Thoracic aorta (tissue), 2 donors: ENCODE data around the gene LIN28B. TPM values are rescaled to one million over a fixed set of nuclear protein-coding genes. Genes with fewer than 3 reads are reported as not detected.

Source experiments
- ATAC-seq: fragments of 150-250 bp; one replicate; pipeline ENCODE4 v1.8.0; 2017; ENCODE audit warnings: low read depth; ENCODE audit not compliant: insufficient number of reproducible peaks, low FRiP score
- DNase-seq: peaks from one replicate; pipeline ENCODE4 v3.0.0-alpha.2; 2020; ENCODE audit warnings: low spot score
- H3K27ac ChIP-seq, 2 donors: fragments of 200-600 bp; sonication (generic); 1 replicate in 1 of 2; 2 replicates in 1 of 2; pipeline ENCODE4 v1.5.1; 2016; ENCODE audit warnings: mild to moderate bottlenecking in 2 of 2, moderate library complexity in 2 of 2
- H3K27me3 ChIP-seq: fragments of 200-600 bp; sonication (generic); replicated peaks from 2 replicates; pipeline ENCODE4 v1.6.0; 2016; ENCODE audit warnings: mild to moderate bottlenecking; ENCODE audit not compliant: insufficient read depth
- H3K36me3 ChIP-seq: fragments of 200-600 bp; sonication (generic); one replicate; pipeline ENCODE4 v1.5.1; 2016
- H3K4me1 ChIP-seq, 2 donors: fragments of 200-600 bp; sonication (generic); 1 replicate in 1 of 2; 2 replicates in 1 of 2; pipeline versions ENCODE4 v1.5.1 to v1.6.0; 2016; ENCODE audit warnings: low read depth in 2 of 2, mild to moderate bottlenecking in 1 of 2; ENCODE audit not compliant: control insufficient read depth in 1 of 2
- H3K4me3 ChIP-seq: fragments of 200-600 bp; sonication (generic); 2 replicates; pipeline ENCODE4 v1.5.1; 2016; ENCODE audit warnings: mild to moderate bottlenecking
- H3K9me3 ChIP-seq: fragments of 200-600 bp; sonication (generic); 2 replicates; pipeline ENCODE4 v1.5.1; 2016
- CTCF ChIP-seq: fragments of 200-600 bp; sonication (generic); IDR thresholded peaks from one replicate; pipeline ENCODE4 v1.5.1; 2019; ENCODE audit warnings: antibody characterized with exemption
- total RNA-seq, 2 donors: library from RNA; depleted of rRNA; stranded (reverse); fragments of >200 nt; gene quantifications; one replicate each; pipeline versions ENCODE4 v1.1.0 to v1.2.3, GENCODE V29; 2016

LIN28B gene
- total RNA-seq, 2 donors from 2014 or later: not detected

GRCh38 chr6:105019285-105019684, 62.4 kb downstream of the LIN28B start:
- no peak for DNase-seq
- no peak overlapping the region for H3K27ac ChIP-seq
- no peaks in the 10 kb centered on the region for H3K9me3 ChIP-seq
- no peak for TF ChIP-seq CTCF
- no peak for ATAC-seq
- no peaks in the 10 kb centered on the region for H3K36me3 ChIP-seq
- H3K4me3 ChIP-seq: no peak overlapping the region
- H3K4me1 ChIP-seq: no peaks in the 10 kb centered on the region
- H3K27me3 ChIP-seq: no peaks in the 10 kb centered on the region

GRCh38 chr6:105021399-105021798, 64.5 kb downstream of the LIN28B start:
- H3K27me3 ChIP-seq: no peaks in the 10 kb centered on the region
- no peak for DNase-seq
- no peaks in the 10 kb centered on the region for H3K4me1 ChIP-seq
- no peak overlapping the region for H3K27ac ChIP-seq
- no peak overlapping the region for H3K4me3 ChIP-seq
- no peaks in the 10 kb centered on the region for H3K9me3 ChIP-seq
- ATAC-seq: no peak
- H3K36me3 ChIP-seq: no peaks in the 10 kb centered on the region
- TF ChIP-seq CTCF: no peak

- H3K9me3 ChIP-seq: no peaks in the 10 kb centered on the region
- no peak for TF ChIP-seq CTCF
- no peak overlapping the region for H3K27ac ChIP-seq
- H3K4me1 ChIP-seq: no peaks in the 10 kb centered on the region
- ATAC-seq: no peak
- H3K4me3 ChIP-seq: no peak overlapping the region
- no peak for DNase-seq
- no peaks in the 10 kb centered on the region for H3K27me3 ChIP-seq
- H3K36me3 ChIP-seq: no peaks in the 10 kb centered on the region
Observed at GRCh38 chr6:105022416-105022815, 65.5 kb downstream of the LIN28B start.

- no peak for TF ChIP-seq CTCF
- no peaks in the 10 kb centered on the region for H3K9me3 ChIP-seq
- H3K4me3 ChIP-seq: no peak overlapping the region
- H3K27ac ChIP-seq: no peak overlapping the region
- no peaks in the 10 kb centered on the region for H3K4me1 ChIP-seq
- H3K36me3 ChIP-seq: no peaks in the 10 kb centered on the region
- DNase-seq (no peak), ATAC-seq (no peak)
- H3K27me3 ChIP-seq: no peaks in the 10 kb centered on the region
Observed at GRCh38 chr6:105024803-105025202, 67.9 kb downstream of the LIN28B start.

GRCh38 chr6:105028898-105029297, 72.0 kb downstream of the LIN28B start:
- ATAC-seq: no peak
- H3K4me1 ChIP-seq: no peaks in the 10 kb centered on the region
- no peak overlapping the region for H3K4me3 ChIP-seq
- no peaks in the 10 kb centered on the region for H3K36me3 ChIP-seq
- H3K27me3 ChIP-seq: no peaks in the 10 kb centered on the region
- H3K9me3 ChIP-seq: no peaks in the 10 kb centered on the region
- no peak overlapping the region for H3K27ac ChIP-seq
- TF ChIP-seq CTCF: no peak
- DNase-seq: no peak
